Measurements from ENCODE around the gene DIPK1A.

DIPK1A gene

GRCh38 chr1:92842082-92843045 is 118.9 kb downstream of the DIPK1A start:
- DNase-seq (ENCODE audit: low read depth in 2 of 2), result no peak

GRCh38 chr1:92840600-92840999 is 120.7 kb downstream of the DIPK1A start:
- no peak for DNase-seq (ENCODE audit: low read depth in 2 of 2)

GRCh38 chr1:92839442-92839841 is 121.8 kb downstream of the DIPK1A start:
- no peak for DNase-seq (ENCODE audit: low read depth in 2 of 2)

GRCh38 chr1:92838519-92838918 is 122.7 kb downstream of the DIPK1A start:
- DNase-seq (ENCODE audit: low read depth in 2 of 2), result no peak

GRCh38 chr1:92837062-92837461 is 124.2 kb downstream of the DIPK1A start:
- no peak for DNase-seq (ENCODE audit: low read depth in 2 of 2)

DNA sequence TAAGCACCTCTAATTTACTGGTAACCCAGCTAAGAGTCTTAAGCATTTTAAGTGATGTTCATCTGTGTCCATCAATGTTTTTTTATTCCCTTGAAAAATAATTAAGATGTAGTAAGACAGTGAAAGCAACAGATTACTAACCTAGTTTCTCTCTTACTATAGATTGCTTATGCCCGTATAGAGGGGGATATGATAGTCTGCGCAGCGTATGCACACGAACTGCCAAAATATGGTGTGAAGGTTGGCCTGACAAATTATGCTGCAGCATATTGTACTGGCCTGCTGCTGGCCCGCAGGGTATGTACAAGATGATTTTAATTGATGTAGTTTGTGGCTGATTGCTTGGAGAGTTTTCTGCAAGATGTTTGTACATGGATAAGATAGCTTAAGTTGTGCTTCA is 126.6 kb downstream of the DIPK1A start:
- DNase-seq (ENCODE audit: low read depth in 2 of 2), result no peak

DNA sequence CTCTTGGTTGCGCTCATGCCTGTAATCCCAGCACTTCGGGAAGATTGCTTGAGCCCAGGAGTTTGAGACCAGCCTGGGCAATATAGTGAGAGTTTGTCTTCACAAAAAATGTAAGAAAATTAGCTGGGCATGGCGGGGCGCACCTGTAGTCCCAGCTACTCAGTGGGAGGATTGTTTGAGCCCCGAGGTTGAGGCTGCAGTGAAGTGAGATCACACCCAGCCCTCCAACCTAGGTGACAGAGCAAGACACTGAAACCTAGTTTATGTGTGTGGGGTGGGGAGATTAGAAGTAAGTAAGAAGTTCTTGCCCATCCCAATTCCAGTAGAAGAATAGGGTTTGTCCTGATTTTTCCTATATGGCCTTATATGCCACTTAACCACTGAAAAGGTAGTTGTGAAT is 127.4 kb downstream of the DIPK1A start:
- DNase-seq (ENCODE audit: low read depth in 2 of 2), result no peak

DNA sequence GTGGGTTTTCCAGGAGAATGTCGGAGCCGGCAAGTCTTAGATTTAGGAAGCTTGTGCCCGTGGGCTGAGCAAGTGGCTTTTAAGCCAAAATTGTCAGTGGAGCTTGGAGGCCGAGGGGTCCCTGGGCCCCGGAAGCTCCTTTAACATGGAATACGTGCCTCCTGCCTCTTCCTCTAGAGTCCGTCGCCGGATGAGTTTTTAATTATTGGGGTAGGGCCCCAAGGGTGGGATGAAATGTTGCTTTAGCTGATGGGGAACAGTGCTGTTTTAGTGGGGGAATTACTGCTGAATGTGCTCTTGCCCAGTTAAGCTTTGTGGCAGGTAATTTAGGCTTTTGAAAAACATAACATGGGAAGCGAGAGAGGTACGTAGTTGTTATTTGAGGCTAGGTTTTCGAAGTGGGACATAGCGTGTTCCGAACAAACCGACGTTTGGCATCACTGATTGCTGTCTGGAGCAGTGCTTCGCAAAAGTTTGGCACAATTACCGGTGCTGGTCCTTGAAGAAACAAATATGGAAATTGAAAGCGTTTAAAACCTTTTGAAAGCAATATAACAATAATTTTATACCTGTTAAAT is 128.6 kb downstream of the DIPK1A start:
- DNase-seq (ENCODE audit: low read depth in 2 of 2), result no peak

DNA sequence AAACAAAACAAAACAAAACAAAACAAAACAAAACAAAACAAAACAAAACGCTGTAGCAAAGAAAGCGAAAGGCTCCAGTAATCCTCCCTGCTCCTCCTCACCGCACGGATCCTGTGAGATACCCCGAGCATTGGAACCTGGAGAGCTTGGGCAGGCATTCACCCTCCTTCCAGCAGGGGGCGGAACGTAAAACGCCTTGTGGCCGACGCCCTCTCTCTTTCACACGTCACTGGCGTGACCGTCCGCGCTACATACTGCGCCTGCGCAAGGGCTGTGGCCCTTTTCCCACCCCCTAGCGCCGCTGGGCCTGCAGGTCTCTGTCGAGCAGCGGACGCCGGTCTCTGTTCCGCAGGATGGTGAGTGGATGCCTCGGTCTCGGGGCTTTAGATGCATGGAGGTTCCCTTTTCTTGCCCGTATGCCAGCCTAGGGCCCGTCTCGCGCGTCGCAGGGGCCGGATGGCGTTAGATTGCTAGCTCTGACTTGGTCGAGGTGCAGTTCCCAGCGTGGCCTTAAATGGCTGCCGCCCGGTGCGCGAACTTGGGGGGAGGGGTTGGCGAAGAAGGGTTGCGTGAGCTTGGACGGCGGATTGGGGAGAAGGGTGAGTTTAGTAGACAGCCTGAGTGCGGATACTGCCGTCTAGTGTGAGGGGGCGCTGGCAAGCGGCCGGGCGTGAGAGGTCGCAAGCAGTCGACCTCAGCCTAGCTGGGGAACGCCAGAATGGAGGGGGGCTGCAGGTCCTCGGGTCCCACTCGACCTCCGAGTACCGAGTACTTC is 129.3 kb downstream of the DIPK1A start, which contains the start of gene RPL5:
TSS of gene RPL5 (plus strand) at position 279 of the 775 bp plus-strand sequence. CDS start at position 354, 75 bp downstream.
- DNase-seq (ENCODE audit: low read depth in 2 of 2), result peak; percentile 94 to 95

- DNase-seq (ENCODE audit: low read depth in 2 of 2), result no peak
These were observed 129.9 kb downstream of the DIPK1A start for GRCh38 chr1:92831368-92831761.

DNA sequence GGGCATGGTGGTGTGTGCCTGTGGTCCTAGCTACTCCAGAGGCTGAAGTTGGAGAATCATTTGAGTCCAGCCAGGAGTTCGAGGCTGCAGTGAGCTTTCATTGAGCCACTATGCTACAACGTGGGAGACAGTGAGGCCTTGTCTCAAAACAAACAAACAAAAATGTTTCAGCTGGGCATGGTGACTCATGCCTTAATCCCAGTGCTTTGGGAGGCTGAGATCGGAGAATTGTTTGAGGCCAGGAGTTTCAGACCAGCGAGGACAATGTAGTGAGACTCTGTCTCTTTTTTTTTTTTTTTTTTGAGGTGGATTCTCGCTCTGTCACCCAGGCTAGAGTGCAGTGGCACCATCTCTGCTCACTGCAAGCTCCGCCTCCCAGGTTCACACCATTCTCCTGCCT is 134.5 kb downstream of the DIPK1A start:
- no peak for DNase-seq (ENCODE audit: low read depth in 2 of 2)

- DNase-seq (ENCODE audit: low read depth in 2 of 2), result no peak
These were observed 138.4 kb downstream of the DIPK1A start for GRCh38 chr1:92822879-92823278.

- no peak for DNase-seq (ENCODE audit: low read depth in 2 of 2)
These were observed 140.7 kb downstream of the DIPK1A start for GRCh38 chr1:92820551-92820950.

DNA sequence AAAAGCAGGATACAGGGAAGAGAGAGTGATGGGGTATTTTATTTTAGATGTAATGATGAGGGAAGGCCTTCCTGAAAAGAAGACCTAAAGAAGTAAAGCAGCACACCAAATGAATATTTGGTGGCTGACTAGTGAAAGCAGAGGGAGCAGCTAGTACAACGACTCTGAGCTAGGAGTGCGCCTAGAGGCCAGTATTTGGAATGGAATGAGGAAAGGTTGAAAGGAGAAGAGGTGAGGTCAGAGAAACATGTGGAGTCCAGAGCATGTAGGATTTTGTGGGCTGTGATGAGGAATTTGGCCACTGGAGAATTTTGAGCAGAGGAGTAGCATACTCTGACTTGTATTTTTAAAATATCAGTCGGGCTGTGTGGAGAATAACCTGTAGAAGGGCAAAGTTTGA is 141.2 kb downstream of the DIPK1A start:
- DNase-seq (ENCODE audit: low read depth in 2 of 2), result no peak

DNA sequence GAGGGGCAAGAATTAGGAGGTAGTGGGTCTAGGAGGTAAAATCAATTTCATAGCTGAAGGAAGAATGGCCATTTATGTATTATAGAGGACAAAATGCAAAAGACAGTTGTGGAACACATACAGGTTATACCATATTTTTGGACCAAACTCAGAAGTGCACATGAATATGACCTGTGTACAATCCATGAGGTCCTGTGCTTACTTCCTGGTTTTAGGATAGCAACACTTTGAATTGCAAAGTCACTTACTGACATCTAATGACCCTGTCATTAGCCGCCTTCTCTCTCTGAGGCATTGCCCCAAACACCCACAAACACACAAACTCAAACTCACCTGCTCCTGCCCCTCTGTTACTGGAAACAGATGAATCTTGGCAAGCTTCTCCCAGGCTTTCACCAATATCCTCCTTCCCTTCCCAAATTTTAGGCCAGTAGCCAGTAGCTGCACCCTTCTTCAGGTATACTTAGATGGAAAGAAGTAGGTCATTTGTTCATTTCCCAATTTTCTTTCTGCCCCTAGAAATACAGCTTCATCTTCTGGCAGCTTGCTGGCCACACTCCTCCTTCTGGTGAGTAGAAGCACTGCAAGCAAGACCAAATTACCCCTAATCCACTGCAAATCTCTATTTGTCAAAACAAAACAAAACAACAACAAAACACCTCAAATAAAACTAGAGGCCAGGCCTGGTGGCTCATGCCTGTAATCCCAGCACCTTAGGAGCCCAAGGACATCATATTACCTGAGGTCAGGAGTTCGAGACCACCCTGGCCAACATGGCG is 143.1 kb downstream of the DIPK1A start:
- DNase-seq (ENCODE audit: low read depth in 2 of 2), result no peak

- no peak for DNase-seq (ENCODE audit: low read depth in 2 of 2)
These were observed 144.0 kb downstream of the DIPK1A start for GRCh38 chr1:92817137-92817697.

GRCh38 chr1:92816732-92817131 is 144.5 kb downstream of the DIPK1A start:
- DNase-seq (ENCODE audit: low read depth in 2 of 2), result no peak

DNA sequence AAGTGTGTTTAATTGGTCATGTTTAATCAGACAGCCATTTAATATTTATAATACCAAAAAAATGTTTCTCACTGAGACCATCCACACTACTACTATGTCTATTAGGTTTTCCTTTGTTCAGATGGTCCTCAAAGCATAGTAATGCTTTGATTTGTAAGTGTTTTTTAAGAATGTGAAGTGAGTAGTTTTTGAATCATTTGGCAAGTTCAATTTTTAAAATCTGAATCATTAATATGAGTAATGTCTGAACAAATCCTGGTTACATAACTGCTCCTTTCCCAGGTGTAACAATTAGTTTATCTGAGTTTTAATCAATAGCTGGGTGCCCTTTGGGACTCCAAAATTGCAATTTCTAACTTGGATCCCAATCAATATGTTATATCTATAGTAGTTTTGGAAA is 152.9 kb downstream of the DIPK1A start:
- no peak for DNase-seq (ENCODE audit: low read depth in 2 of 2)

- no peak for DNase-seq (ENCODE audit: low read depth in 2 of 2)
These were observed 156.0 kb downstream of the DIPK1A start for GRCh38 chr1:92805216-92805615.

GRCh38 chr1:92804721-92805201 is 156.5 kb downstream of the DIPK1A start:
- no peak for DNase-seq (ENCODE audit: low read depth in 2 of 2)

All from stimulated activated CD8-positive, alpha-beta memory T cell treated with anti-CD3 and anti-CD28 coated beads, Interleukin-15, amount 100 ng/mL, for 48 hours (primary cell).